Adrenal gland (tissue), 12 donors: ENCODE data around the gene ANKRD42. TPM values are rescaled to one million over a fixed set of nuclear protein-coding genes. Genes with fewer than 3 reads are reported as not detected.

Experiments
- DNase-seq, 7 donors: peaks; one replicate each; pipeline ENCODE4 v3.0.0-alpha.2; 2019 to 2020
- H3K27ac ChIP-seq, 5 donors: fragments of 200-600 bp; sonication (generic) in 4 of 5; 1 replicate in 3 of 5; 2 replicates in 2 of 5; pipeline versions ENCODE4 v1.5.1 to v1.8.0; 2016 to 2020; ENCODE audit warnings: mild to moderate bottlenecking in 1 of 5
- H3K27me3 ChIP-seq: fragments of 200-600 bp; 2 replicates; pipeline ENCODE4 v1.8.0; 2021
- H3K36me3 ChIP-seq, 2 donors: fragments of 200-600 bp; replicated peaks in 1 of 2; 1 replicate in 1 of 2; 2 replicates in 1 of 2; pipeline versions ENCODE4 v1.5.1 to v1.8.0; 2018 to 2022
- H3K4me1 ChIP-seq, 2 donors: fragments of 200-600 bp; replicated peaks in 1 of 2; 1 replicate in 1 of 2; 2 replicates in 1 of 2; pipeline versions ENCODE4 v1.5.1 to v1.8.0; 2018 to 2021
- H3K4me3 ChIP-seq, 4 donors: fragments of 200-600 bp; sonication (generic) in 3 of 4; one replicate each; pipeline ENCODE4 v1.5.1; 2016 to 2018
- H3K9me3 ChIP-seq, 3 donors: fragments of 200-600 bp; sonication (generic) in 1 of 3; replicated peaks in 1 of 3; 1 replicate in 2 of 3; 2 replicates in 1 of 3; pipeline versions ENCODE4 v1.5.1 to v1.8.0; 2016 to 2021
- CTCF ChIP-seq, 6 experiments: fragments of 450-650 bp in 4 of 6; fragments of 200-600 bp in 2 of 6; sonication (generic) in 1 of 6; IDR thresholded peaks; 1 replicate in 5 of 6; 2 replicates in 1 of 6; pipeline versions ENCODE4 v1.5.1 to v1.8.0; 2016 to 2021; ENCODE audit warnings: antibody characterized with exemption in 6 of 6, mild to moderate bottlenecking in 2 of 6, moderate library complexity in 1 of 6
- POLR2A ChIP-seq, 2 donors: fragments of 450-650 bp; IDR thresholded peaks; one replicate each; pipeline ENCODE4 v1.6.1; 2017; ENCODE audit warnings: antibody characterized with exemption in 2 of 2, mild to moderate bottlenecking in 2 of 2, moderate library complexity in 1 of 2
- WGBS, 4 donors: extraction: QIAGEN DNeasy Blood & Tissue Kit in 2 of 4; methylation state at CpG; one replicate each; pipeline versions ENCODE4 v1.1.5 to v1.1.7; 2013 to 2017; 5-methylcytosine and 5-hydroxymethylcytosine counted together
- intact Hi-C, 2 donors: fragments of 100-400 bp; cut with DNase I; formaldehyde crosslinking; loops; one replicate each; pipeline versions ENCODE4 v1.14.1 to v1.15.0; 2022 to 2023
- polyA plus RNA-seq, 3 donors: library from polyadenylated mRNA; stranded (reverse); fragments of 200-250 nt in 2 of 3; fragments of 350-450 nt in 1 of 3; fragmentation: Illumina TruSeq in 1 of 3; extraction: RNeasy Lipid Tissue Mini Kit (QIAGEN cat#74804) in 1 of 3; gene quantifications; one replicate each; pipeline ENCODE4 v1.2.3, GENCODE V29; 2013 to 2014
- total RNA-seq, 9 donors: library from RNA; depleted of rRNA in 4 of 9; stranded (reverse); fragments of >200 nt in 4 of 9; fragments of 120-200 nt in 1 of 9; fragmentation: NEBNext Ultra II Directional in 1 of 9; extraction: Animal tissue kit (Norgen Biotek cat#: 25700) in 1 of 9; gene quantifications; one replicate each; pipeline versions ENCODE4 v1.1.0 to v1.2.4, GENCODE V29; 2013 to 2023
- donor health status: healthy with polysubstance abuse.
- donor health status: Bipolar disorder and iron deficiency.
- donor health status: DM: yes; HTN: yes; CAD: no.
- donor health status: DM: no; HTN: no; CAD: no.
- donor health status: DM: no; HTN: no; CAD: no.
- donor health status: DM: yes; HTN: yes; CAD: no.

ANKRD42 gene
- total and polyA plus RNA-seq, 12 donors = 9.0 to 34.3 (median 23.3) TPM

- Histone ChIP-seq H3K9me3 (no peaks in the 10 kb centered on the region), H3K27ac (peak within 1 kb of the TSS; percentile 93 to 98 (median 95)), H3K4me3 (peak within 1 kb of the TSS; percentile 70 to 86 (median 76)), H3K27me3 (no peaks in the 10 kb centered on the region), H3K36me3 (no peaks in the 10 kb centered on the region), H3K4me1 (peaks cover 11 to 36% of the 10 kb centered on the region in 2 donors)
- intact Hi-C loops = no loop called here
- DNase-seq = peak; percentile 95 to 99 (median 98)
- WGBS, 4 donors = 0% methylated on average over 18 to 55 of the region's 55 CpGs
- TF ChIP-seq POLR2A (IDR thresholded peaks at IDR 0.05) (peak; percentile 94 to 99), CTCF (IDR thresholded peaks at IDR 0.05) (no peak)
These were observed 92.4 kb downstream of the ANKRD42 start, which contains the start of gene CCDC90B for GRCh38 chr11:83285771-83286528. CCDC90B (minus strand) TSS chr11:83286367; CDS start chr11:83285972, 395 bp downstream.

- H3K4me1 ChIP-seq = peaks cover 8 to 23% of the 10 kb centered on the region in 2 donors
- no peak for DNase-seq
- intact Hi-C loops = no loop called here
- TF ChIP-seq POLR2A (IDR thresholded peaks at IDR 0.05) = no peak
- no peak for TF ChIP-seq CTCF (IDR thresholded peaks at IDR 0.05)
- H3K27ac ChIP-seq = no peak overlapping the region
- H3K36me3 ChIP-seq = no peaks in the 10 kb centered on the region
- WGBS, 4 donors = 92 to 96% (median 96%) methylated on average over 6 of the region's 6 CpGs
- H3K9me3 ChIP-seq = no peaks in the 10 kb centered on the region
- H3K27me3 ChIP-seq = no peaks in the 10 kb centered on the region
- no peak overlapping the region for H3K4me3 ChIP-seq
These were observed 94.1 kb downstream of the ANKRD42 start for GRCh38 chr11:83287631-83288030.

GRCh38 chr11:83292709-83293456 lies 99.4 kb downstream of the ANKRD42 start:
- Histone ChIP-seq H3K36me3 (no peaks in the 10 kb centered on the region), H3K9me3 (no peaks in the 10 kb centered on the region), H3K4me3 (no peak overlapping the region), H3K27me3 (no peaks in the 10 kb centered on the region), H3K27ac (no peak overlapping the region), H3K4me1 (peaks cover 0 to 5% of the 10 kb centered on the region in 2 donors)
- 32 to 36% (median 34%) methylated on average over 7 of the region's 7 CpGs for WGBS, 4 donors
- TF ChIP-seq POLR2A (IDR thresholded peaks at IDR 0.05) (no peak), CTCF (IDR thresholded peaks at IDR 0.05) (peak; percentile 69 to 87 (median 80))
- DNase-seq = peak; percentile 36 to 74 (median 68)
- intact Hi-C loops = loop anchor here (5.0 to 10.0 kb wide), 2 partner anchors 522 to 524 kb away; no protein-coding TSS in a partner anchor

- H3K9me3 ChIP-seq = no peaks in the 10 kb centered on the region
- H3K4me1 ChIP-seq = peaks cover 0 to 5% of the 10 kb centered on the region in 2 donors
- H3K4me3 ChIP-seq = no peak overlapping the region
- no peak for DNase-seq
- WGBS, 4 donors = 70 to 76% (median 74%) methylated on average over 4 of the region's 4 CpGs
- intact Hi-C loops = loop anchor here (5.0 to 10.0 kb wide), 2 partner anchors 521 to 524 kb away; no protein-coding TSS in a partner anchor
- H3K36me3 ChIP-seq = no peaks in the 10 kb centered on the region
- no peaks in the 10 kb centered on the region for H3K27me3 ChIP-seq
- H3K27ac ChIP-seq = no peak overlapping the region
- TF ChIP-seq CTCF (IDR thresholded peaks at IDR 0.05) = no peak
- no peak for TF ChIP-seq POLR2A (IDR thresholded peaks at IDR 0.05)
These were observed 99.9 kb downstream of the ANKRD42 start for GRCh38 chr11:83293457-83293774.
